Hepatocyte (in vitro differentiated cells): ENCODE measurements around the gene IGFBP6. TPM values are rescaled to one million over a fixed set of nuclear protein-coding genes. Genes with fewer than 3 reads are reported as not detected.

ENCODE experiments used
- DNase-seq: peaks from one replicate; pipeline ENCODE4 v3.0.0-alpha.2; 2016; ENCODE audit warnings: low spot score
- H2AFZ ChIP-seq: fragments of 200-600 bp; sonication (generic); 2 replicates; pipeline ENCODE4 v1.6.0; 2016; ENCODE audit warnings: antibody characterized with exemption, mild to moderate bottlenecking
- H3K27ac ChIP-seq: fragments of 200-600 bp; sonication (generic); 2 replicates; pipeline ENCODE4 v1.5.1; 2016; ENCODE audit warnings: mild to moderate bottlenecking
- H3K27me3 ChIP-seq: fragments of 200-600 bp; sonication (generic); 2 replicates; pipeline ENCODE4 v1.6.1; 2016
- H3K36me3 ChIP-seq: fragments of 200-600 bp; sonication (generic); replicated peaks from 2 replicates; pipeline ENCODE4 v1.5.1; 2016; ENCODE audit warnings: low read depth; ENCODE audit not compliant: insufficient read depth
- H3K4me1 ChIP-seq: fragments of 200-600 bp; sonication (generic); 2 replicates; pipeline ENCODE4 v1.5.1; 2016; ENCODE audit warnings: mild to moderate bottlenecking, moderate library complexity; ENCODE audit not compliant: insufficient read depth
- H3K4me2 ChIP-seq: fragments of 200-600 bp; sonication (generic); 2 replicates; pipeline ENCODE4 v1.6.0; 2016
- H3K4me3 ChIP-seq: fragments of 200-600 bp; sonication (generic); 2 replicates; pipeline ENCODE4 v1.5.1; 2016; ENCODE audit warnings: mild to moderate bottlenecking
- H3K79me2 ChIP-seq: fragments of 200-600 bp; sonication (generic); 2 replicates; pipeline ENCODE4 v1.6.0; 2017; ENCODE audit warnings: mild to moderate bottlenecking
- H3K9me2 ChIP-seq: fragments of 200-600 bp; sonication (generic); replicated peaks from 2 replicates; pipeline ENCODE4 v1.6.0; 2017; ENCODE audit warnings: mild to moderate bottlenecking; ENCODE audit not compliant: insufficient read depth
- H3K9me3 ChIP-seq: fragments of 200-600 bp; sonication (generic); 2 replicates; pipeline ENCODE4 v1.5.1; 2016; ENCODE audit warnings: low read depth, mild to moderate bottlenecking
- H4K20me1 ChIP-seq: fragments of 200-600 bp; sonication (generic); 2 replicates; pipeline ENCODE4 v1.6.0; 2016; ENCODE audit warnings: mild to moderate bottlenecking; ENCODE audit not compliant: insufficient read depth, poor library complexity, severe bottlenecking
- EZH2 ChIP-seq: fragments of 200-600 bp; sonication (generic); IDR thresholded peaks from 2 replicates; pipeline ENCODE4 v1.6.1; 2016; ENCODE audit warnings: antibody characterized with exemption, mild to moderate bottlenecking, borderline replicate concordance
- EZH2phosphoT487 ChIP-seq: fragments of 200-600 bp; sonication (generic); IDR thresholded peaks from one replicate; pipeline ENCODE4 v1.6.1; 2018; ENCODE audit warnings: antibody characterized with exemption, mild to moderate bottlenecking, low read depth, moderate library complexity; ENCODE audit not compliant: unreplicated experiment, severe bottlenecking
- WGBS: methylation state at CpG from one replicate; pipeline ENCODE4 v1.1.6; 2016; ENCODE audit warnings: low lambda C conversion rate; ENCODE audit errors: missing lambda C conversion rate; 5-methylcytosine and 5-hydroxymethylcytosine counted together
- polyA plus RNA-seq: library from polyadenylated mRNA; unstranded; fragments of >200 nt; fragmentation: Nextera tagmentation; extraction: Ambion mirVana; gene quantifications from 2 replicates; pipeline ENCODE4 v1.2.1, GENCODE V29; 2016
- total RNA-seq: library from RNA; depleted of rRNA; stranded (reverse); fragments of >200 nt; gene quantifications from 2 replicates; pipeline ENCODE4 v1.2.3, GENCODE V29; 2014
- TF ChIP-seq, protein P1 (sequence below): fragments of 200-600 bp; sonication (generic); IDR thresholded peaks from 2 replicates; pipeline ENCODE4 v1.5.1; 2016; ENCODE audit warnings: antibody characterized with exemption, mild to moderate bottlenecking; ENCODE audit not compliant: poor library complexity

Gene IGFBP6
- total and polyA plus RNA-seq, 2 experiments from 2014 or later, result 25.1 to 86.0 TPM

DNA sequence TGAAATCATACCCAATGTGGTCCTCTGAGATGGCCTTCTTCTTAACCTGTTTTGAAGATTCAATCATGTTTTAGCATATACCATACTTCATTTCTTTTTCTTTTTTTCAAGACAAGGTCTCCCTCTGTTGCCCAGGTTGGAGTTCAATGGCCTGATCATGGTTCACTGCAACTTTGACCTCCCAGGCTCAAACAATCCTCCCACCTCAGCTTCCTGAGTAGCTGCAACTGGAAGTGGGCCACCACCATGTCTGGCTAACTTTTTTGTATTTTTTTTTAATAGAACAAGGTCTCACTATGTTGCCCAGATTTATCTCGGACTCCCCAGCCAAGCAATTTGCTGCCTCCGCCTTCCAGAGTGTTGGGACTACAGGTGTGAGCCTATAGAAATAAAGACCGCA lies 36.3 kb downstream of the IGFBP6 start:
- TF ChIP-seq, protein P1, sequence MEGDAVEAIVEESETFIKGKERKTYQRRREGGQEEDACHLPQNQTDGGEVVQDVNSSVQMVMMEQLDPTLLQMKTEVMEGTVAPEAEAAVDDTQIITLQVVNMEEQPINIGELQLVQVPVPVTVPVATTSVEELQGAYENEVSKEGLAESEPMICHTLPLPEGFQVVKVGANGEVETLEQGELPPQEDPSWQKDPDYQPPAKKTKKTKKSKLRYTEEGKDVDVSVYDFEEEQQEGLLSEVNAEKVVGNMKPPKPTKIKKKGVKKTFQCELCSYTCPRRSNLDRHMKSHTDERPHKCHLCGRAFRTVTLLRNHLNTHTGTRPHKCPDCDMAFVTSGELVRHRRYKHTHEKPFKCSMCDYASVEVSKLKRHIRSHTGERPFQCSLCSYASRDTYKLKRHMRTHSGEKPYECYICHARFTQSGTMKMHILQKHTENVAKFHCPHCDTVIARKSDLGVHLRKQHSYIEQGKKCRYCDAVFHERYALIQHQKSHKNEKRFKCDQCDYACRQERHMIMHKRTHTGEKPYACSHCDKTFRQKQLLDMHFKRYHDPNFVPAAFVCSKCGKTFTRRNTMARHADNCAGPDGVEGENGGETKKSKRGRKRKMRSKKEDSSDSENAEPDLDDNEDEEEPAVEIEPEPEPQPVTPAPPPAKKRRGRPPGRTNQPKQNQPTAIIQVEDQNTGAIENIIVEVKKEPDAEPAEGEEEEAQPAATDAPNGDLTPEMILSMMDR, result no peak
- TF ChIP-seq EZH2, result no peak
- TF ChIP-seq EZH2phosphoT487, result no peak
- Histone ChIP-seq H2AFZ (no peak overlapping the region), H3K27me3 (no peaks in the 10 kb centered on the region), H3K9me3 (no peaks in the 10 kb centered on the region), H3K4me1 (no peaks in the 10 kb centered on the region), H3K79me2 (no peaks in the 10 kb centered on the region), H4K20me1 (no peaks in the 10 kb centered on the region), H3K27ac (no peak overlapping the region), H3K36me3 (no peaks in the 10 kb centered on the region), H3K9me2 (no peaks in the 10 kb centered on the region), H3K4me2 (no peak overlapping the region), H3K4me3 (no peak overlapping the region)
- DNase-seq, result no peak
- WGBS, result 91% methylated on average over 3 of the region's 3 CpGs

DNA sequence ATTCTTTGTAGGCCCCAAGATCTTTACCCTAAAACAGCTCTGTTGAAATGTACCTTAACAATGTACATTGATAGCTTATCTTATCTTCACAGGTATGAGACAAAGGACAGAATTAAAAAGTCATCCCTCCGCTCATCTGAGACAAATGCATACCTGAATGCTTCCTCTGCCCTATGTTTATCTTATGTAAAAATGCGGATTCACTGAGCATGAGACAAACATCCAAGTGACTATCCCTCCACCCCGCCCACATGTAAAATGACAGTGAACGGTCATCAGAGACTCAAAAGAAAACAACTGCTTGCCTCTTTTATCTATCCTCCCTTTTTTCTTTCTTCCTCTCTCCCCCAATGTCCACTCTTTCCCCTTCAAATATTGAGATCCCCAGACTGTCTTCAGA lies 45.9 kb downstream of the IGFBP6 start:
- no peaks in the 10 kb centered on the region for H3K4me1 ChIP-seq
- H3K27ac ChIP-seq, result no peak overlapping the region
- H3K9me3 ChIP-seq, result no peaks in the 10 kb centered on the region
- no peak for DNase-seq
- no peaks in the 10 kb centered on the region for H4K20me1 ChIP-seq
- no peaks in the 10 kb centered on the region for H3K27me3 ChIP-seq
- H3K36me3 ChIP-seq, result no peaks in the 10 kb centered on the region
- H3K9me2 ChIP-seq, result no peaks in the 10 kb centered on the region
- no peak overlapping the region for H2AFZ ChIP-seq
- WGBS, result 49% methylated on average over 4 of the region's 4 CpGs
- no peak overlapping the region for H3K4me2 ChIP-seq
- TF ChIP-seq EZH2 (no peak), EZH2phosphoT487 (no peak)
- TF ChIP-seq, protein P1, result no peak
- H3K4me3 ChIP-seq, result no peak overlapping the region
- no peaks in the 10 kb centered on the region for H3K79me2 ChIP-seq

DNA sequence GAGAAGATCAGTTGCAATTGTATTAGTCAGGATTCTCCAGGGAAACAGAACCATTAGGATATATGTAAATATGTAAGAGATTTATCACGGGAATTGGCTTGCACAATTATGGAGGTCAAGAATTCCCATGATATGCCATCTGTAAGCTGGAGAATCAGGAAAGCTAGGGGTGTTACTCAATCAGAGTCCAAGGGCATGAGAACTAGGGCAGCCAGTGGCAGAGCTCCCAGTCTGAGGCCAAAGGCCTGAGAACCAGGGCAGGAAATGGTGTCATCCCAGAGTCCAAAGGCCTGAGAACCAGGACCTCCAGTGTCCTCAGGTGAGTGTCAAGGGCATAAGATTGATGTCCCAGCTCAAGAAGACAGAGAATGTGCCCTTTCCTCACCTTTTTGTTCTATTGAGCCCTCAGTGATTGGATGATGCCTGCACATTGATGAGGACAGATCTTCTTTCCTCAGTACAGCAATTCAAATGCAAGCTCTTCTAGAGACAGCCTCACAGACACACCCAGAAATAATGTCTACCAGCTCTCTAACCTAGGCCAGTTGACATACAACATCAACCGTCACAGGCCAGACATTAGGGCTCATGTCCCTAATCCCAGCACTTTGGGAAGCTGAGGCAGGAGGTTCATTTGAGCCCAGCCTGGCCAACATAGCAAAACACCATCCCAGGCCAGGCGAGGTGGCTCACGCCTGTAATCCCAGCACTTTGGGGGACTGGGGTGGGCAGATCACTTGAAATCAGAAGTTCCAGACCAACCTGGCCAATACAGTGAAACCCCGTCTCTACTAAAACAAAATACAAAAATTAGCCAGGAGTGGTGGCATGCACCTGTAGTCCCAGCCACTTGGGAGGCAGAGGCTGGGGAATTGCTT lies 48.2 kb downstream of the IGFBP6 start:
- H3K9me2 ChIP-seq, result no peaks in the 10 kb centered on the region
- H3K27ac ChIP-seq, result no peak overlapping the region
- no peaks in the 10 kb centered on the region for H3K27me3 ChIP-seq
- H2AFZ ChIP-seq, result no peak overlapping the region
- no peaks in the 10 kb centered on the region for H3K36me3 ChIP-seq
- no peaks in the 10 kb centered on the region for H3K79me2 ChIP-seq
- no peak for TF ChIP-seq EZH2phosphoT487
- TF ChIP-seq, protein P1, result no peak
- TF ChIP-seq EZH2, result no peak
- DNase-seq, result peak; percentile 62
- no peak overlapping the region for H3K4me3 ChIP-seq
- H3K9me3 ChIP-seq, result no peaks in the 10 kb centered on the region
- H3K4me1 ChIP-seq, result no peaks in the 10 kb centered on the region
- H4K20me1 ChIP-seq, result no peaks in the 10 kb centered on the region
- no peak overlapping the region for H3K4me2 ChIP-seq
- 92% methylated on average over 5 of the region's 5 CpGs for WGBS
